ENCODE data around the gene ASCL5. TPM values are rescaled to one million over a fixed set of nuclear protein-coding genes. Genes with fewer than 3 reads are reported as not detected.

The ASCL5 gene
- total and polyA plus RNA-seq, 9 of the 15 experiments (the other 6 are each of a cell fraction or from before 2014, with no cell fraction given): 0.09 TPM; not detected in 8

DNA sequence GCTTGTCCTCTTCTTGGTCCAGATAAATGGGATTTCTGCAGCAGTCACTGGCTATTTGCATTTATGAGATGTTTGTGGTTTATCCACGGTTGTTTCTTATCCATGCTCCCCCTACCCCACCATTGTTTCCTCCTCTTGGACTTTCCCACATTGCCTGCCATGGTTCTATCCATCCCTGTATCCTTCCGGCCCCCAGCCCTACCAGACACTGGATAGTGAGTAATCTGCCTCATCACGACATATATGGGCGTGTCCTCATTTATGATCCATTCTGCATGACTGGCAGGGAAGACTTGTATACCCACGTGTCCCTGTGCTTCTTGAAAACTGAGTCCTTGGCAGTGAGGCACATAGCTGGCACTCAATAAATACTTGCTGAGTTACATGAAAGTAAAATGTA, 54.8 kb downstream of the ASCL5 start (continued):
- TF ChIP-seq HEY1 (CRISPR knock-in tag; IDR thresholded peaks at IDR 0.05; ENCODE audit: borderline replicate concordance): no peak
- TF ChIP-seq, protein P1, sequence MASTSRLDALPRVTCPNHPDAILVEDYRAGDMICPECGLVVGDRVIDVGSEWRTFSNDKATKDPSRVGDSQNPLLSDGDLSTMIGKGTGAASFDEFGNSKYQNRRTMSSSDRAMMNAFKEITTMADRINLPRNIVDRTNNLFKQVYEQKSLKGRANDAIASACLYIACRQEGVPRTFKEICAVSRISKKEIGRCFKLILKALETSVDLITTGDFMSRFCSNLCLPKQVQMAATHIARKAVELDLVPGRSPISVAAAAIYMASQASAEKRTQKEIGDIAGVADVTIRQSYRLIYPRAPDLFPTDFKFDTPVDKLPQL (IDR thresholded peaks at IDR 0.05; ENCODE audit: extremely low read depth, insufficient read length): no peak
- TF ChIP-seq, protein P2, sequence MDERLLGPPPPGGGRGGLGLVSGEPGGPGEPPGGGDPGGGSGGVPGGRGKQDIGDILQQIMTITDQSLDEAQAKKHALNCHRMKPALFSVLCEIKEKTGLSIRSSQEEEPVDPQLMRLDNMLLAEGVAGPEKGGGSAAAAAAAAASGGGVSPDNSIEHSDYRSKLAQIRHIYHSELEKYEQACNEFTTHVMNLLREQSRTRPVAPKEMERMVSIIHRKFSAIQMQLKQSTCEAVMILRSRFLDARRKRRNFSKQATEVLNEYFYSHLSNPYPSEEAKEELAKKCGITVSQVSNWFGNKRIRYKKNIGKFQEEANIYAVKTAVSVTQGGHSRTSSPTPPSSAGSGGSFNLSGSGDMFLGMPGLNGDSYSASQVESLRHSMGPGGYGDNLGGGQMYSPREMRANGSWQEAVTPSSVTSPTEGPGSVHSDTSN (CRISPR knock-in tag; IDR thresholded peaks at IDR 0.05; ENCODE audit: low read depth): no peak
- TF ChIP-seq, protein P2 (tag; conservative IDR thresholded peaks at IDR 0.05; ENCODE audit: low read depth): no peak
- TF ChIP-seq NFXL1 (CRISPR knock-in tag; IDR thresholded peaks at IDR 0.05): no peak
- TF ChIP-seq, protein P3, sequence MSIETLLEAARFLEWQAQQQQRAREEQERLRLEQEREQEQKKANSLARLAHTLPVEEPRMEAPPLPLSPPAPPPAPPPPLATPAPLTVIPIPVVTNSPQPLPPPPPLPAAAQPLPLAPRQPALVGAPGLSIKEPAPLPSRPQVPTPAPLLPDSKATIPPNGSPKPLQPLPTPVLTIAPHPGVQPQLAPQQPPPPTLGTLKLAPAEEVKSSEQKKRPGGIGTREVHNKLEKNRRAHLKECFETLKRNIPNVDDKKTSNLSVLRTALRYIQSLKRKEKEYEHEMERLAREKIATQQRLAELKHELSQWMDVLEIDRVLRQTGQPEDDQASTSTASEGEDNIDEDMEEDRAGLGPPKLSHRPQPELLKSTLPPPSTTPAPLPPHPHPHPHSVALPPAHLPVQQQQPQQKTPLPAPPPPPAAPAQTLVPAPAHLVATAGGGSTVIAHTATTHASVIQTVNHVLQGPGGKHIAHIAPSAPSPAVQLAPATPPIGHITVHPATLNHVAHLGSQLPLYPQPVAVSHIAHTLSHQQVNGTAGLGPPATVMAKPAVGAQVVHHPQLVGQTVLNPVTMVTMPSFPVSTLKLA (conservative IDR thresholded peaks at IDR 0.05): no peak
- TF ChIP-seq PHF20 (IDR thresholded peaks at IDR 0.05; ENCODE audit: partially characterized antibody): no peak

Data from K562 (cell line).